BLaER1 treated with 17β-estradiol and CSF1 and Interleukin-3, amounts not matched to agents 10 nM and 100 nM (cell line): ENCODE data around the gene PASK.

Experiments used
- H3K27ac ChIP-seq, 11 experiments: shearing (Covaris generic); formaldehyde crosslinking; 2 replicates each; pipeline ENCODE4 v1.8.1; 2022
- H3K27me3 ChIP-seq, 11 experiments: shearing (Covaris generic); formaldehyde crosslinking; 2 replicates each; pipeline ENCODE4 v1.8.1; 2022
- H3K36me3 ChIP-seq, 11 experiments: shearing (Covaris generic); formaldehyde crosslinking; 2 replicates each; pipeline ENCODE4 v1.8.1; 2022
- H3K4me1 ChIP-seq, 10 experiments: shearing (Covaris generic); formaldehyde crosslinking; 2 replicates each; pipeline ENCODE4 v1.8.1; 2022
- H3K4me2 ChIP-seq, 11 experiments: shearing (Covaris generic); formaldehyde crosslinking; 2 replicates each; pipeline ENCODE4 v1.8.1; 2022
- H3K4me3 ChIP-seq, 10 experiments: shearing (Covaris generic); formaldehyde crosslinking; 2 replicates each; pipeline ENCODE4 v1.8.1; 2022
- H3K9ac ChIP-seq, 11 experiments: shearing (Covaris generic); formaldehyde crosslinking; 2 replicates each; pipeline ENCODE4 v1.8.1; 2022
- H3K9me3 ChIP-seq, 11 experiments: shearing (Covaris generic); formaldehyde crosslinking; replicated peaks in 1 of 11; 2 replicates each; pipeline ENCODE4 v1.8.1; 2022
- H4K20me1 ChIP-seq, 11 experiments: shearing (Covaris generic); formaldehyde crosslinking; 2 replicates each; pipeline ENCODE4 v1.8.1; 2022
- Cebpa-rat ChIP-seq, 11 experiments: shearing (Covaris generic); IDR thresholded peaks; 2 replicates each; pipeline ENCODE4 v1.8.1; 2022

The PASK gene

GRCh38 chr2:241163601-241164118 is 14.4 kb upstream of the PASK start:
- no peak for TF ChIP-seq Cebpa-rat (IDR thresholded peaks at IDR 0.05)
- Histone ChIP-seq H3K4me1 (peaks cover 8 to 15% (median 11%) of the 10 kb centered on the region in 10 experiments), H3K9ac (no peak overlapping the region), H3K36me3 (peaks cover 78 to 95% (median 86%) of the 10 kb centered on the region in 11 experiments), H3K4me3 (no peak overlapping the region), H3K27me3 (no peaks in the 10 kb centered on the region), H4K20me1 (peaks cover 0 to 27% (median 7%) of the 10 kb centered on the region in 11 experiments; a peak in 9 of 22 replicates), H3K9me3 (no peaks in the 10 kb centered on the region), H3K4me2 (no peak overlapping the region), H3K27ac (no peak overlapping the region)

- H3K4me1 ChIP-seq: peaks cover 10 to 21% (median 14%) of the 10 kb centered on the region in 10 experiments
- peaks cover 71 to 92% (median 80%) of the 10 kb centered on the region in 11 experiments for H3K36me3 ChIP-seq
- H3K4me2 ChIP-seq: peak overlapping the region; percentile 7 to 58 (median 40); a peak in 15 of 22 replicates
- H3K27ac ChIP-seq: no peak overlapping the region
- no peaks in the 10 kb centered on the region for H3K9me3 ChIP-seq
- peaks cover 0 to 36% (median 9%) of the 10 kb centered on the region in 11 experiments; a peak in 13 of 22 replicates for H4K20me1 ChIP-seq
- 0 out of 22 replicates have a peak overlapping the region, but pooled peaks of 2 of the 11 experiments have one; percentile 11 to 19 for H3K9ac ChIP-seq
- H3K4me3 ChIP-seq: no peak overlapping the region
- TF ChIP-seq Cebpa-rat (IDR thresholded peaks at IDR 0.05): no peak
- H3K27me3 ChIP-seq: no peaks in the 10 kb centered on the region
Observed at GRCh38 chr2:241161646-241162281, 12.5 kb upstream of the PASK start.

- Histone ChIP-seq H3K4me1 (peaks cover 10 to 25% (median 15%) of the 10 kb centered on the region in 10 experiments), H3K4me2 (no peak overlapping the region), H3K27ac (no peak overlapping the region), H3K9me3 (no peaks in the 10 kb centered on the region), H4K20me1 (peaks cover 0 to 45% (median 10%) of the 10 kb centered on the region in 11 experiments; a peak in 13 of 22 replicates), H3K9ac (no peak overlapping the region), H3K36me3 (peaks cover 60 to 90% (median 73%) of the 10 kb centered on the region in 11 experiments), H3K27me3 (no peaks in the 10 kb centered on the region), H3K4me3 (no peak overlapping the region)
- TF ChIP-seq Cebpa-rat (IDR thresholded peaks at IDR 0.05): no peak
Observed at GRCh38 chr2:241160318-241160717, 11.0 kb upstream of the PASK start.

- no peak for TF ChIP-seq Cebpa-rat (IDR thresholded peaks at IDR 0.05)
- Histone ChIP-seq H3K4me3 (no peak overlapping the region), H3K27me3 (no peaks in the 10 kb centered on the region), H3K4me1 (peaks cover 10 to 25% (median 15%) of the 10 kb centered on the region in 10 experiments), H3K9me3 (no peaks in the 10 kb centered on the region), H3K27ac (no peak overlapping the region), H4K20me1 (peaks cover 0 to 44% (median 10%) of the 10 kb centered on the region in 11 experiments; a peak in 13 of 22 replicates), H3K4me2 (no peak overlapping the region), H3K9ac (no peak overlapping the region), H3K36me3 (peaks cover 48 to 90% (median 71%) of the 10 kb centered on the region in 11 experiments)
Observed at GRCh38 chr2:241159116-241159515, 9.8 kb upstream of the PASK start.

GRCh38 chr2:241158546-241158900 is 9.3 kb upstream of the PASK start:
- Histone ChIP-seq H4K20me1 (peaks cover 0 to 45% (median 10%) of the 10 kb centered on the region in 11 experiments; a peak in 14 of 22 replicates), H3K27me3 (no peaks in the 10 kb centered on the region), H3K27ac (no peak overlapping the region), H3K4me3 (no peak overlapping the region), H3K9me3 (no peaks in the 10 kb centered on the region), H3K4me1 (peaks cover 12 to 30% (median 18%) of the 10 kb centered on the region in 10 experiments), H3K4me2 (no peak overlapping the region), H3K9ac (no peak overlapping the region), H3K36me3 (peaks cover 45 to 84% (median 65%) of the 10 kb centered on the region in 11 experiments)
- TF ChIP-seq Cebpa-rat (IDR thresholded peaks at IDR 0.05): no peak

- peaks cover 0 to 44% (median 10%) of the 10 kb centered on the region in 11 experiments; a peak in 14 of 22 replicates for H4K20me1 ChIP-seq
- H3K36me3 ChIP-seq: peaks cover 40 to 80% (median 61%) of the 10 kb centered on the region in 11 experiments
- H3K4me1 ChIP-seq: peaks cover 17 to 35% (median 23%) of the 10 kb centered on the region in 10 experiments
- H3K27ac ChIP-seq: no peak overlapping the region
- TF ChIP-seq Cebpa-rat (IDR thresholded peaks at IDR 0.05): no peak
- no peak overlapping the region for H3K9ac ChIP-seq
- no peak overlapping the region for H3K4me3 ChIP-seq
- no peak overlapping the region for H3K4me2 ChIP-seq
- H3K27me3 ChIP-seq: no peaks in the 10 kb centered on the region
- H3K9me3 ChIP-seq: no peaks in the 10 kb centered on the region
Observed at GRCh38 chr2:241157841-241158545, 8.7 kb upstream of the PASK start.

GRCh38 chr2:241156971-241157441 is 7.7 kb upstream of the PASK start:
- H3K27me3 ChIP-seq: no peaks in the 10 kb centered on the region
- H3K9me3 ChIP-seq: no peaks in the 10 kb centered on the region
- peaks cover 0 to 46% (median 14%) of the 10 kb centered on the region in 11 experiments; a peak in 15 of 22 replicates for H4K20me1 ChIP-seq
- peaks cover 37 to 70% (median 56%) of the 10 kb centered on the region in 11 experiments for H3K36me3 ChIP-seq
- no peak overlapping the region for H3K4me3 ChIP-seq
- H3K9ac ChIP-seq: peak overlapping the region in 1 of 11 experiments; percentile 1; a peak in 1 of 22 replicates
- TF ChIP-seq Cebpa-rat (IDR thresholded peaks at IDR 0.05): no peak
- H3K4me1 ChIP-seq: peaks cover 19 to 44% (median 25%) of the 10 kb centered on the region in 10 experiments
- H3K4me2 ChIP-seq: peak overlapping the region in 4 of 11 experiments; percentile 4 to 59 (median 23); a peak in 4 of 22 replicates
- no peak overlapping the region for H3K27ac ChIP-seq

DNA sequence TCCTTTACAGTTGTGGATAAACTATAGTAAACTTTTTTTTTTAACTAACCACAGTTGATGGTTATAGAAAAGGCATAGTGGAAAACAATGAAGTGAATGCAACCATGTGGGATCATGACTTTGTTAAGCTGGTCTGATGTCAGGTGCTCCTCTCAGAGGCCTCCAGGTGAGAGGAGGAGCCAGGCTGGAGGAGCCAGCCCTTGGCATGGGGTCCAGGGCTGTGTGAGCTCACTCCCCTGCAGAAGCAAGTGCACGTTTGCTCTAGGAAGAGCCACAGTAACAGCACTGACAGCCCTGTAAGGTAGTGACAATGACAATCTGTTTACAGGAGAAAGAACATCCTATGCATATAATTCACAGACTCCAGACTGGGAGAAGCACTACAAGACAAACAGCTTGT is 6.7 kb upstream of the PASK start:
- H3K9me3 ChIP-seq: no peaks in the 10 kb centered on the region
- H3K4me3 ChIP-seq: no peak overlapping the region
- H3K27ac ChIP-seq: no peak overlapping the region
- H3K36me3 ChIP-seq: peaks cover 33 to 64% (median 51%) of the 10 kb centered on the region in 11 experiments
- H3K4me2 ChIP-seq: no peak overlapping the region
- H4K20me1 ChIP-seq: peaks cover 0 to 47% (median 17%) of the 10 kb centered on the region in 11 experiments; a peak in 10 of 22 replicates
- peaks cover 21 to 47% (median 28%) of the 10 kb centered on the region in 10 experiments for H3K4me1 ChIP-seq
- no peaks in the 10 kb centered on the region for H3K27me3 ChIP-seq
- no peak for TF ChIP-seq Cebpa-rat (IDR thresholded peaks at IDR 0.05)
- H3K9ac ChIP-seq: no peak overlapping the region

DNA sequence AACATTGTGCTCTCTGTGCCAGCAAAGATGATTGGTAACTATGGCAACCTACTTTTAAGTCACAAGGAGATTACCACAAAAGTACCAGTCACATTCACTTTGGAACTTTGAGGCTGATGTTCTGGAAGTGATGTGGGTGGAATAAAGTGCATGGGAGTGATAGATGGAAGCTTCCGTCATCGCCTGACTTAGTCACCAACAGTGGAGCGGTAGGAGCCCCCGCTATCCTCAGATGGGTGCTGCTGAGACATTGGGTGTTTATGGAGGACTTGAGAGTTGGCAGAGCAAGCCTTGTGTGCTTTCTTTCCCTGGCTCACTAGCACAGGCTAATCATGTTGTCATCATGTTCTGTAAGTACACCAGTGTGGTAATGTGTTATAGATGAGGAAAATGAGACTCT is 5.6 kb upstream of the PASK start:
- no peak for TF ChIP-seq Cebpa-rat (IDR thresholded peaks at IDR 0.05)
- Histone ChIP-seq H3K9me3 (no peaks in the 10 kb centered on the region), H3K36me3 (peaks cover 30 to 55% (median 44%) of the 10 kb centered on the region in 11 experiments), H3K4me2 (no peak overlapping the region), H3K4me3 (no peak overlapping the region), H3K9ac (no peak overlapping the region), H3K4me1 (peaks cover 23 to 48% (median 30%) of the 10 kb centered on the region in 10 experiments), H3K27me3 (no peaks in the 10 kb centered on the region), H4K20me1 (peaks cover 0 to 47% (median 17%) of the 10 kb centered on the region in 11 experiments; a peak in 10 of 22 replicates), H3K27ac (no peak overlapping the region)
